Tibial nerve (tissue), 4 donors: ENCODE data around the gene ZNF324B. TPM values are rescaled to one million over a fixed set of nuclear protein-coding genes. Genes with fewer than 3 reads are reported as not detected.
"Not testable (repeated sequence)": the region's sequence is repeated elsewhere in the genome, so short reads cannot be mapped to it uniquely, and the experiment has no call there.

ENCODE experiments used
- DNase-seq, 2 donors: peaks; one replicate each; pipeline ENCODE4 v3.0.0-alpha.2; 2019; ENCODE audit warnings: low spot score in 2 of 2
- H3K27ac ChIP-seq, 4 donors: fragments of 200-600 bp; sonication (generic) in 3 of 4; one replicate each; pipeline ENCODE4 v1.5.1; 2017 to 2019; ENCODE audit warnings: mild to moderate bottlenecking in 1 of 4
- H3K27me3 ChIP-seq, 2 donors: fragments of 200-600 bp; sonication (generic) in 1 of 2; one replicate each; pipeline versions ENCODE4 v1.5.1 to v1.6.0; 2017 to 2019
- H3K36me3 ChIP-seq, 3 donors: fragments of 200-600 bp; sonication (generic); one replicate each; pipeline ENCODE4 v1.5.1; 2018 to 2019
- H3K4me1 ChIP-seq, 4 donors: fragments of 200-600 bp; sonication (generic) in 3 of 4; one replicate each; pipeline ENCODE4 v1.5.1; 2017 to 2019
- H3K4me3 ChIP-seq, 4 donors: fragments of 200-600 bp; sonication (generic) in 3 of 4; one replicate each; pipeline ENCODE4 v1.5.1; 2017 to 2019; ENCODE audit warnings: mild to moderate bottlenecking in 1 of 4, moderate library complexity in 1 of 4
- H3K9me3 ChIP-seq, 4 donors: fragments of 200-600 bp; sonication (generic) in 3 of 4; one replicate each; pipeline ENCODE4 v1.5.1; 2017 to 2019
- CTCF ChIP-seq, 5 experiments: fragments of 200-600 bp in 3 of 5; fragments of 450-650 bp in 2 of 5; sonication (generic) in 3 of 5; IDR thresholded peaks; one replicate each; pipeline ENCODE4 v1.5.1; 2016 to 2019; ENCODE audit warnings: antibody characterized with exemption in 5 of 5, mild to moderate bottlenecking in 3 of 5, moderate library complexity in 2 of 5
- EP300 ChIP-seq, 2 donors: sonication (generic); formaldehyde crosslinking; IDR thresholded peaks; one replicate each; pipeline ENCODE4 v1.6.1; 2017; ENCODE audit warnings: antibody characterized with exemption in 2 of 2, mild to moderate bottlenecking in 1 of 2
- POLR2A ChIP-seq, 2 donors: fragments of 450-650 bp; IDR thresholded peaks; one replicate each; pipeline ENCODE4 v1.6.1; 2017; ENCODE audit warnings: antibody characterized with exemption in 2 of 2, mild to moderate bottlenecking in 2 of 2, moderate library complexity in 2 of 2
- WGBS, 2 donors: methylation state at CpG; one replicate each; pipeline ENCODE4 v1.1.5; 2018; 5-methylcytosine and 5-hydroxymethylcytosine counted together
- total RNA-seq, 4 donors: library from RNA; depleted of rRNA; stranded (reverse); fragments of >200 nt; gene quantifications; one replicate each; pipeline ENCODE4 v1.1.0, GENCODE V29; 2016

The ZNF324B gene
- total RNA-seq, 4 donors from 2014 or later = 13.6 to 23.4 (median 15.5) TPM

GRCh38 chr19:58479736-58480480 lies 28.5 kb downstream of the ZNF324B start:
- DNase-seq = no peak
- H3K36me3 ChIP-seq = peaks cover 0 to 49% (median 0%) of the 10 kb centered on the region in 3 donors
- H3K4me1 ChIP-seq = peaks cover 0 to 20% (median 16%) of the 10 kb centered on the region in 4 donors
- H3K4me3 ChIP-seq = no peak overlapping the region
- WGBS, 2 donors = 84 to 87% methylated on average over 16 to 20 of the region's 28 CpGs
- H3K27ac ChIP-seq = no peak overlapping the region
- H3K27me3 ChIP-seq = no peaks in the 10 kb centered on the region
- H3K9me3 ChIP-seq = no peaks in the 10 kb centered on the region
- TF ChIP-seq POLR2A (IDR thresholded peaks at IDR 0.05) (no peak), EP300 (IDR thresholded peaks at IDR 0.05) (no peak), CTCF (IDR thresholded peaks at IDR 0.05) (no peak)

GRCh38 chr19:58480481-58480830 lies 29.0 kb downstream of the ZNF324B start:
- Histone ChIP-seq H3K27ac (no peak overlapping the region), H3K9me3 (no peaks in the 10 kb centered on the region), H3K27me3 (no peaks in the 10 kb centered on the region), H3K4me3 (no peak overlapping the region), H3K36me3 (peaks cover 0 to 49% (median 0%) of the 10 kb centered on the region in 3 donors), H3K4me1 (peaks cover 0 to 15% (median 11%) of the 10 kb centered on the region in 4 donors)
- TF ChIP-seq POLR2A (IDR thresholded peaks at IDR 0.05) (no peak), EP300 (IDR thresholded peaks at IDR 0.05) (no peak), CTCF (IDR thresholded peaks at IDR 0.05) (no peak)
- DNase-seq = no peak
- 89 to 94% methylated on average over 15 to 20 of the region's 20 CpGs for WGBS, 2 donors

GRCh38 chr19:58480831-58481230 lies 29.4 kb downstream of the ZNF324B start:
- Histone ChIP-seq H3K9me3 (no peaks in the 10 kb centered on the region), H3K4me3 (no peak overlapping the region), H3K27ac (no peak overlapping the region), H3K36me3 (peaks cover 0 to 49% (median 0%) of the 10 kb centered on the region in 3 donors), H3K4me1 (peaks cover 0 to 14% (median 10%) of the 10 kb centered on the region in 4 donors), H3K27me3 (no peaks in the 10 kb centered on the region)
- 76 to 77% methylated on average over 2 of the region's 2 CpGs for WGBS, 2 donors
- TF ChIP-seq CTCF (IDR thresholded peaks at IDR 0.05) = no peak
- TF ChIP-seq EP300 (IDR thresholded peaks at IDR 0.05) = no peak
- TF ChIP-seq POLR2A (IDR thresholded peaks at IDR 0.05) = no peak
- no peak for DNase-seq

- H3K27ac ChIP-seq = no peak overlapping the region
- H3K4me1 ChIP-seq = peaks cover 0 to 2% (median under 1%) of the 10 kb centered on the region in 4 donors
- peaks cover 0 to 49% (median 0%) of the 10 kb centered on the region in 3 donors for H3K36me3 ChIP-seq
- no peak overlapping the region for H3K4me3 ChIP-seq
- H3K9me3 ChIP-seq = no peaks in the 10 kb centered on the region
- DNase-seq = no peak
- TF ChIP-seq EP300 (IDR thresholded peaks at IDR 0.05) = no peak
- TF ChIP-seq CTCF (IDR thresholded peaks at IDR 0.05) = no peak
- no peak for TF ChIP-seq POLR2A (IDR thresholded peaks at IDR 0.05)
- 86 to 90% methylated on average over 6 to 7 of the region's 7 CpGs for WGBS, 2 donors
- no peaks in the 10 kb centered on the region for H3K27me3 ChIP-seq
Measured at GRCh38 chr19:58482372-58482771, 30.9 kb downstream of the ZNF324B start.

- WGBS, 2 donors = 83 to 90% methylated on average over 2 of the region's 2 CpGs
- no peak overlapping the region for H3K27ac ChIP-seq
- H3K27me3 ChIP-seq = no peaks in the 10 kb centered on the region
- no peak for TF ChIP-seq CTCF (IDR thresholded peaks at IDR 0.05)
- no peak for TF ChIP-seq EP300 (IDR thresholded peaks at IDR 0.05)
- TF ChIP-seq POLR2A (IDR thresholded peaks at IDR 0.05) = no peak
- H3K4me3 ChIP-seq = no peak overlapping the region
- H3K4me1 ChIP-seq = no peaks in the 10 kb centered on the region
- peaks cover 0 to 40% (median 0%) of the 10 kb centered on the region in 3 donors for H3K36me3 ChIP-seq
- H3K9me3 ChIP-seq = no peaks in the 10 kb centered on the region
- DNase-seq = no peak
Measured at GRCh38 chr19:58483776-58484175, 32.4 kb downstream of the ZNF324B start.

- H3K27ac ChIP-seq, H3K9me3 ChIP-seq, H3K4me1 ChIP-seq, H3K4me3 ChIP-seq, H3K27me3 ChIP-seq, DNase-seq: not testable (repeated sequence)
- 94% methylated on average over 5 of the region's 5 CpGs for WGBS, 2 donors
- H3K36me3 ChIP-seq = peaks cover 0 to 34% (median 0%) of the 10 kb centered on the region in 3 donors
Measured at GRCh38 chr19:58484349-58484748, 32.9 kb downstream of the ZNF324B start.
